Sigmoid colon (tissue), 7 donors: ENCODE results near the gene ZNF462. TPM values are rescaled to one million over a fixed set of nuclear protein-coding genes. Genes with fewer than 3 reads are reported as not detected.

Source experiments
- DNase-seq: peaks from one replicate; pipeline ENCODE4 v3.0.0-alpha.2; 2019
- H3K27ac ChIP-seq, 4 donors: fragments of 200-600 bp; sonication (generic); one replicate each; pipeline ENCODE4 v1.5.1; 2016 to 2019; ENCODE audit warnings: mild to moderate bottlenecking in 1 of 4
- H3K27me3 ChIP-seq, 3 donors: fragments of 200-600 bp; sonication (generic); one replicate each; pipeline ENCODE4 v1.5.1; 2019; ENCODE audit warnings: mild to moderate bottlenecking in 1 of 3
- H3K36me3 ChIP-seq, 4 donors: fragments of 200-600 bp; sonication (generic); one replicate each; pipeline ENCODE4 v1.5.1; 2016 to 2019
- H3K4me1 ChIP-seq, 4 donors: fragments of 200-600 bp; sonication (generic); one replicate each; pipeline ENCODE4 v1.5.1; 2017 to 2019
- H3K4me3 ChIP-seq, 4 donors: fragments of 200-600 bp; sonication (generic); one replicate each; pipeline ENCODE4 v1.5.1; 2017 to 2019; ENCODE audit warnings: mild to moderate bottlenecking in 2 of 4, moderate library complexity in 1 of 4
- H3K9me3 ChIP-seq, 4 donors: fragments of 200-600 bp in 3 of 4; sonication (generic) in 3 of 4; one replicate each; pipeline versions ENCODE4 v1.5.1 to v1.6.1; 2013 to 2019
- CTCF ChIP-seq, 4 experiments: fragments of 450-650 bp in 3 of 4; fragments of 200-600 bp in 1 of 4; IDR thresholded peaks; one replicate each; pipeline ENCODE4 v1.5.1; 2016 to 2019; ENCODE audit warnings: antibody characterized with exemption in 4 of 4, mild to moderate bottlenecking in 3 of 4, moderate library complexity in 2 of 4
- EP300 ChIP-seq, 4 donors: sonication (generic); formaldehyde crosslinking; IDR thresholded peaks; one replicate each; pipeline ENCODE4 v1.6.1; 2017; ENCODE audit warnings: antibody characterized with exemption in 4 of 4
- POLR2A ChIP-seq, 2 donors: fragments of 450-650 bp; IDR thresholded peaks; one replicate each; pipeline ENCODE4 v1.6.1; 2016; ENCODE audit warnings: antibody characterized with exemption in 2 of 2, mild to moderate bottlenecking in 2 of 2, moderate library complexity in 2 of 2
- POLR2AphosphoS5 ChIP-seq, 4 donors: sonication (generic); formaldehyde crosslinking; IDR thresholded peaks; one replicate each; pipeline ENCODE4 v1.6.1; 2017; ENCODE audit warnings: antibody characterized with exemption in 4 of 4
- WGBS, 2 donors: extraction: QIAGEN DNeasy Blood & Tissue Kit; methylation state at CpG; one replicate each; pipeline ENCODE4 v1.1.7; 2013; 5-methylcytosine and 5-hydroxymethylcytosine counted together
- intact Hi-C: fragments of 100-400 bp; cut with DNase I; formaldehyde crosslinking; loops from one replicate; pipeline ENCODE4 v1.15.1; 2023
- polyA plus RNA-seq, 3 donors: library from polyadenylated mRNA; stranded (reverse); fragments of 200-250 nt; gene quantifications; one replicate each; pipeline ENCODE4 v1.2.3, GENCODE V29; 2013
- total RNA-seq, 4 donors: library from RNA; depleted of rRNA; stranded (reverse); fragments of >200 nt; gene quantifications; one replicate each; pipeline ENCODE4 v1.1.0, GENCODE V29; 2016
- donor health status: healthy with polysubstance abuse.
- donor health status: Bipolar disorder and iron deficiency.
- donor health status: healthy.

Gene ZNF462
- total and polyA plus RNA-seq, 7 donors = 0.60 to 33.8 (median 21.7) TPM

- H3K27me3 ChIP-seq = no peaks in the 10 kb centered on the region
- WGBS, 2 donors = 88 to 91% methylated on average over 8 of the region's 8 CpGs
- peaks cover 0 to 14% (median 4%) of the 10 kb centered on the region in 4 donors for H3K4me1 ChIP-seq
- intact Hi-C loops = no loop called here
- no peak for DNase-seq
- no peak overlapping the region for H3K27ac ChIP-seq
- no peaks in the 10 kb centered on the region for H3K9me3 ChIP-seq
- H3K4me3 ChIP-seq = no peak overlapping the region
- TF ChIP-seq EP300 (IDR thresholded peaks at IDR 0.05) = no peak
- TF ChIP-seq POLR2A (IDR thresholded peaks at IDR 0.05) = no peak
- no peak for TF ChIP-seq POLR2AphosphoS5 (IDR thresholded peaks at IDR 0.05)
- TF ChIP-seq CTCF (IDR thresholded peaks at IDR 0.05) = no peak
- no peaks in the 10 kb centered on the region for H3K36me3 ChIP-seq
Observed at GRCh38 chr9:106947106-106947900, 84.3 kb downstream of the ZNF462 start.

- intact Hi-C loops = loop anchor here (10.0 kb wide), 1 partner anchor 88 kb away; the partner anchor contains the start of gene ZNF462
- TF ChIP-seq EP300 (IDR thresholded peaks at IDR 0.05) (no peak), POLR2A (IDR thresholded peaks at IDR 0.05) (no peak), POLR2AphosphoS5 (IDR thresholded peaks at IDR 0.05) (no peak), CTCF (IDR thresholded peaks at IDR 0.05) (no peak)
- H3K27ac ChIP-seq = no peak overlapping the region
- H3K27me3 ChIP-seq = no peaks in the 10 kb centered on the region
- H3K36me3 ChIP-seq = no peaks in the 10 kb centered on the region
- 90 to 91% methylated on average over 3 of the region's 3 CpGs for WGBS, 2 donors
- no peaks in the 10 kb centered on the region for H3K9me3 ChIP-seq
- no peak overlapping the region for H3K4me3 ChIP-seq
- DNase-seq = no peak
- H3K4me1 ChIP-seq = peaks cover 0 to 31% (median 18%) of the 10 kb centered on the region in 4 donors
Observed at GRCh38 chr9:106953174-106953573, 90.2 kb downstream of the ZNF462 start.

- Histone ChIP-seq H3K9me3 (no peaks in the 10 kb centered on the region), H3K27me3 (no peaks in the 10 kb centered on the region), H3K27ac (no peak overlapping the region), H3K4me3 (no peak overlapping the region), H3K4me1 (peaks cover 0 to 45% (median 32%) of the 10 kb centered on the region in 4 donors), H3K36me3 (no peaks in the 10 kb centered on the region)
- no peak for DNase-seq
- intact Hi-C loops = loop anchor here (10.0 kb wide), 1 partner anchor 90 kb away; the partner anchor contains the start of gene ZNF462
- WGBS, 2 donors = 87 to 95% methylated on average over 1 of the region's 1 CpG
- TF ChIP-seq EP300 (IDR thresholded peaks at IDR 0.05) = no peak
- no peak for TF ChIP-seq CTCF (IDR thresholded peaks at IDR 0.05)
- TF ChIP-seq POLR2AphosphoS5 (IDR thresholded peaks at IDR 0.05) = no peak
- TF ChIP-seq POLR2A (IDR thresholded peaks at IDR 0.05) = no peak
Observed at GRCh38 chr9:106954558-106954957, 91.6 kb downstream of the ZNF462 start.

- Histone ChIP-seq H3K36me3 (no peaks in the 10 kb centered on the region), H3K9me3 (no peaks in the 10 kb centered on the region), H3K4me3 (no peak overlapping the region), H3K27me3 (no peaks in the 10 kb centered on the region), H3K27ac (no peak overlapping the region), H3K4me1 (peaks cover 0 to 51% (median 36%) of the 10 kb centered on the region in 4 donors)
- no peak for DNase-seq
- no peak for TF ChIP-seq CTCF (IDR thresholded peaks at IDR 0.05)
- TF ChIP-seq POLR2A (IDR thresholded peaks at IDR 0.05) = no peak
- no peak for TF ChIP-seq EP300 (IDR thresholded peaks at IDR 0.05)
- TF ChIP-seq POLR2AphosphoS5 (IDR thresholded peaks at IDR 0.05) = no peak
- intact Hi-C loops = loop anchor here (10.0 kb wide), 1 partner anchor 90 kb away; the partner anchor contains the start of gene ZNF462
- WGBS, 2 donors = 89 to 96% methylated on average over 3 of the region's 3 CpGs
Observed at GRCh38 chr9:106954974-106955850, 92.2 kb downstream of the ZNF462 start.
